Right lobe of liver (tissue), 6 donors: ENCODE results near the gene AREL1. TPM values are rescaled to one million over a fixed set of nuclear protein-coding genes. Genes with fewer than 3 reads are reported as not detected.

ENCODE experiments used
- ATAC-seq, 4 donors: fragments of 200-7000 bp; cut with Tn5 transposase; one replicate each; pipeline ENCODE4 v1.9.1; 2020; ENCODE audit warnings: mild to moderate bottlenecking in 4 of 4, moderate library complexity in 4 of 4
- DNase-seq, 3 donors: peaks; one replicate each; pipeline ENCODE4 v3.0.0-alpha.2; 2020
- H3K27ac ChIP-seq, 3 donors: fragments of 200-600 bp; one replicate each; pipeline ENCODE4 v1.8.0; 2022
- H3K27me3 ChIP-seq, 2 donors: fragments of 200-600 bp; one replicate each; pipeline ENCODE4 v1.8.0; 2022
- H3K36me3 ChIP-seq, 4 donors: fragments of 200-600 bp; sonication (generic) in 1 of 4; one replicate each; pipeline versions ENCODE4 v1.5.1 to v1.8.0; 2017 to 2022; ENCODE audit warnings: control low read depth in 1 of 4
- H3K4me1 ChIP-seq, 4 donors: fragments of 200-600 bp; sonication (generic) in 1 of 4; one replicate each; pipeline versions ENCODE4 v1.5.1 to v1.8.0; 2017 to 2022; ENCODE audit warnings: control low read depth in 1 of 4
- H3K4me3 ChIP-seq, 3 donors: fragments of 200-600 bp; one replicate each; pipeline ENCODE4 v1.8.0; 2022
- H3K9me3 ChIP-seq, 4 donors: fragments of 200-600 bp; sonication (generic) in 1 of 4; one replicate each; pipeline versions ENCODE4 v1.5.1 to v1.8.0; 2017 to 2022; ENCODE audit warnings: control low read depth in 1 of 4
- POLR2A ChIP-seq: fragments of 450-650 bp; IDR thresholded peaks from one replicate; pipeline ENCODE4 v1.6.1; 2017; ENCODE audit warnings: antibody characterized with exemption, mild to moderate bottlenecking
- whole genome bisulfite sequencing: methylation state at CpG from one replicate; pipeline ENCODE4 v1.1.6; 2018; ENCODE audit warnings: low coverage, low lambda C conversion rate; ENCODE audit not compliant: insufficient coverage; ENCODE audit errors: missing lambda C conversion rate; 5-methylcytosine and 5-hydroxymethylcytosine counted together
- intact Hi-C, 2 donors: fragments of 100-400 bp; cut with DNase I; formaldehyde crosslinking; loops; one replicate each; pipeline versions ENCODE4 v1.11.2 to v1.14.1; 2022
- total RNA-seq, 6 experiments: library from RNA; depleted of rRNA in 2 of 6; stranded (reverse); fragments of >200 nt in 2 of 6; fragmentation: NEBNext Ultra II Directional in 3 of 6; extraction: Animal tissue kit (Norgen Biotek cat#: 25700) in 3 of 6; gene quantifications; one replicate each; pipeline versions ENCODE4 v1.1.0 to v1.2.4, GENCODE V29; 2016 to 2023
- TF ChIP-seq, protein P1 (sequence below), 4 donors: fragments of 200-600 bp in 3 of 4; fragments of 450-650 bp in 1 of 4; IDR thresholded peaks; one replicate each; pipeline versions ENCODE4 v1.5.1 to v1.8.0; 2016 to 2022; ENCODE audit warnings: antibody characterized with exemption in 4 of 4, mild to moderate bottlenecking in 2 of 4
- donor health status: DM: no; HTN: yes; CAD: no.
- donor health status: DM: no; HTN: no; CAD: no.
- donor health status: DM: no; HTN: no; CAD: no.
- donor health status: DM: no; HTN: yes; CAD: no.
- donor health status: DM: no; HTN: yes; CAD: no.

Gene AREL1
- total RNA-seq, 6 experiments from 2014 or later = 12.7 to 17.9 (median 15.9) TPM

- Histone ChIP-seq H3K27me3 (no peaks in the 10 kb centered on the region), H3K9me3 (no peaks in the 10 kb centered on the region), H3K4me3 (no peak overlapping the region), H3K4me1 (no peaks in the 10 kb centered on the region), H3K36me3 (peaks cover 0 to 50% (median 3%) of the 10 kb centered on the region in 4 donors), H3K27ac (no peak overlapping the region)
- DNase-seq (no peak), ATAC-seq (no peak)
- intact Hi-C loops = no loop called here
- TF ChIP-seq, protein P1, sequence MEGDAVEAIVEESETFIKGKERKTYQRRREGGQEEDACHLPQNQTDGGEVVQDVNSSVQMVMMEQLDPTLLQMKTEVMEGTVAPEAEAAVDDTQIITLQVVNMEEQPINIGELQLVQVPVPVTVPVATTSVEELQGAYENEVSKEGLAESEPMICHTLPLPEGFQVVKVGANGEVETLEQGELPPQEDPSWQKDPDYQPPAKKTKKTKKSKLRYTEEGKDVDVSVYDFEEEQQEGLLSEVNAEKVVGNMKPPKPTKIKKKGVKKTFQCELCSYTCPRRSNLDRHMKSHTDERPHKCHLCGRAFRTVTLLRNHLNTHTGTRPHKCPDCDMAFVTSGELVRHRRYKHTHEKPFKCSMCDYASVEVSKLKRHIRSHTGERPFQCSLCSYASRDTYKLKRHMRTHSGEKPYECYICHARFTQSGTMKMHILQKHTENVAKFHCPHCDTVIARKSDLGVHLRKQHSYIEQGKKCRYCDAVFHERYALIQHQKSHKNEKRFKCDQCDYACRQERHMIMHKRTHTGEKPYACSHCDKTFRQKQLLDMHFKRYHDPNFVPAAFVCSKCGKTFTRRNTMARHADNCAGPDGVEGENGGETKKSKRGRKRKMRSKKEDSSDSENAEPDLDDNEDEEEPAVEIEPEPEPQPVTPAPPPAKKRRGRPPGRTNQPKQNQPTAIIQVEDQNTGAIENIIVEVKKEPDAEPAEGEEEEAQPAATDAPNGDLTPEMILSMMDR (IDR thresholded peaks at IDR 0.05) = no peak
- TF ChIP-seq POLR2A = no peak
- 80% methylated on average over 2 of the region's 2 CpGs for WGBS
These were observed 48.2 kb downstream of the AREL1 start for GRCh38 chr14:74664717-74665116.

DNA sequence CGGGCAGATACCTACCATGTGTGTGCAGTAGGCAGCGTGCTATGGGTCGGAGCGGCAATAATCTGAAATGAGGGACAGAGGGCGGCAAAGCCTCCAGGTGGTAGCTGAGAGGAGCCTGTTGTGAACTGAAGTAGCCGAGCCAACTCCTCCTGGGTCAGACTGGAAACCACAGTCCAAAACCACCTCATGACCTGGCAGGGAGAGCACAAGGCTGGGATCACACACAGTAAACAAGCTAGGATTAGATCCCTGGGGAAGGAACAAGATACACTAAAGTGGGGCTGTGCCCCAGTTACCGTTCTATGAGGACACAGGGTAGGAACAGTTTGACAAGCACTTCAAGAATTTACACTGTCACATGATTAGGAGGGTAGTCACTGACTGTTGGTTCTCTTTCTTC, 49.0 kb downstream of the AREL1 start:
- H3K27me3 ChIP-seq = no peaks in the 10 kb centered on the region
- intact Hi-C loops = no loop called here
- 85% methylated on average over 2 of the region's 7 CpGs for WGBS
- ATAC-seq (peak in 1 of 4 donors; percentile 23), DNase-seq (no peak)
- H3K4me3 ChIP-seq = no peak overlapping the region
- no peak overlapping the region for H3K27ac ChIP-seq
- peaks cover 0 to 43% (median 2%) of the 10 kb centered on the region in 4 donors for H3K36me3 ChIP-seq
- H3K9me3 ChIP-seq = no peaks in the 10 kb centered on the region
- TF ChIP-seq, protein P1 (IDR thresholded peaks at IDR 0.05) = no peak
- TF ChIP-seq POLR2A = no peak
- peaks cover 0 to 4% (median 2%) of the 10 kb centered on the region in 4 donors for H3K4me1 ChIP-seq

DNA sequence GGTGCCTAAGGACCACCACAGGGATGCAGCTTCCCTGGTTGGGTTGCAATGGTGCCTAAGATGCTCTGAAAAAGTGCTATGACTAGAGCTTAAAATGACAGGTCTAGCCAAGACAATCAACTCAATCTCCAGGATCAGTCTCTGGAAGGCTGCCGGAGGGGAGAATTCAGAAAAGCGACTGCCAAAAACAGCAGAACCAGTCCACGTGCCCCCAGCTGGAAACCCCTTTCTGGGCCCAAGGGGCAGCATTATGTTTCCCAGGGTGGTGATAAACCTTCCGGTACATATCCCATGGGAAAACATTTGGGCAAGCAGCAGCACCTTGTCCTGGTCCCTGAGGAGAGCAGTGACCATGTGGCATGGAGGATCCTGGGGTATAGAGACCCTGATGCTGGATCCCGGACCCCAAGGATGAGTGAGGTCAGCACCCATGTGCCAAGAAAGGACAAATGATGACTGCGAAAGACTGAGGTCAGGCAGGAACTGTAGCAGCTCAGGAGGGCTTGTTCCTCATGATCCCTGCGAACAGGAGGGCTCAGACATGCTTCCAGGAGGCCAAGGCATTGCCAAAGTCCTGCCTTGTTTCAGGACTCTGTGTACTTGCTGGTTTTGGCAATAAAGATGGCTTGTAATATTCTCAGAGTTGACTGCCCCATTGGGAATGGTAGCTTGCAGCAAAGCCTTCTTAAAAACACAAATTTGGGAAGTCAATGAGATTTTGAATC, 51.0 kb downstream of the AREL1 start:
- no peak overlapping the region for H3K4me3 ChIP-seq
- peaks cover 0 to 10% (median 3%) of the 10 kb centered on the region in 4 donors for H3K4me1 ChIP-seq
- H3K9me3 ChIP-seq = no peaks in the 10 kb centered on the region
- TF ChIP-seq, protein P1 (IDR thresholded peaks at IDR 0.05) = no peak
- TF ChIP-seq POLR2A = no peak
- 97% methylated on average over 6 of the region's 7 CpGs for WGBS
- DNase-seq (no peak), ATAC-seq (no peak)
- H3K27ac ChIP-seq = no peak overlapping the region
- H3K27me3 ChIP-seq = no peaks in the 10 kb centered on the region
- intact Hi-C loops = no loop called here
- peaks cover 0 to 42% (median under 1%) of the 10 kb centered on the region in 4 donors for H3K36me3 ChIP-seq

DNA sequence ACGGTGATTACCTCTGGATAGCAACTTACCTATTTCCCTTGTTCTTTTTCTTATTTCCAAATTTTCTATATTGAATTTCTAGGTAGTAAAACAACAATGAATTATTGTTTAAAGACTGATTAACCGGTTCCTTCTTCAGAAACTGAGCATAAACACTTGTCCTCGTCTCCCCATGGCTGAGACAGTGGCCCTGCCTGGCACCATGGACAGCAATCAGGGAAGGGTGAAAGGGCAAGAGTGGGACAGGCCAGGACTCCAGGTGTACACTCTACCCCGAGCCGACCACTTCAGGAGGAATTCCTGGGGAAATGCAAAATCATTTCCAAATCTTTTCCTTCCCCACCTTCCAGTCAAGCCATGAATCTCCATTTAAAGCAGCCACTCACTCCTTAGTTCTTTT, 52.0 kb downstream of the AREL1 start:
- Histone ChIP-seq H3K36me3 (peaks cover 0 to 37% (median under 1%) of the 10 kb centered on the region in 4 donors), H3K9me3 (no peaks in the 10 kb centered on the region), H3K4me3 (no peak overlapping the region), H3K27me3 (no peaks in the 10 kb centered on the region), H3K27ac (no peak overlapping the region), H3K4me1 (peaks cover 0 to 10% (median 3%) of the 10 kb centered on the region in 4 donors)
- TF ChIP-seq POLR2A = no peak
- TF ChIP-seq, protein P1 (IDR thresholded peaks at IDR 0.05) = no peak
- intact Hi-C loops = no loop called here
- DNase-seq (no peak), ATAC-seq (no peak)
- WGBS = 92% methylated on average over 5 of the region's 5 CpGs
